ENCODE data around the gene ARSI.

Gene ARSI

GRCh38 chr5:150256410-150257064, 46.2 kb downstream of the ARSI start:
- DNase-seq (ENCODE audit: low spot score), result no peak
- Histone ChIP-seq H2BK120ac (ENCODE audit: low read depth, low read length) (peak overlapping the region; percentile 49), H2AFZ (ENCODE audit: low read length) (peak overlapping the region; percentile 39), H3K27me3 (ENCODE audit: control insufficient read depth in 3 of 3, insufficient read depth in 3 of 3, low read depth in 1 of 3, low read length in 3 of 3) (no peaks in the 10 kb centered on the region), H3K27ac (replicated peaks; ENCODE audit: low read length) (no peak overlapping the region), H4K91ac (ENCODE audit: low read depth, low read length, poor library complexity) (peak overlapping the region; percentile 16), H3K4me3 (ENCODE audit: low read length in 2 of 2) (no peak overlapping the region), H2AK5ac (ENCODE audit: low read depth, low read length) (peak overlapping the region; percentile 86), H3K9ac (ENCODE audit: low read depth, low read length, poor library complexity) (peak overlapping the region; percentile 68), H2BK5ac (ENCODE audit: low read length) (peak overlapping the region; percentile 14), H2BK12ac (ENCODE audit: low read length) (no peak overlapping the region), H3K9me3 (replicated peaks in 1 of 2; ENCODE audit: control insufficient read depth in 2 of 2, insufficient read depth in 1 of 2, low read depth in 1 of 2, low read length in 2 of 2) (no peaks in the 10 kb centered on the region), H3K4me1 (ENCODE audit: control insufficient read depth in 2 of 2, insufficient read depth in 1 of 2, low read depth in 1 of 2, low read length in 2 of 2) (peaks cover 25 to 44% of the 10 kb centered on the region in 2 donors), H3K23ac (ENCODE audit: low read depth, low read length, poor library complexity) (peak overlapping the region; percentile 57), H3K18ac (ENCODE audit: low read length) (peak overlapping the region; percentile 44), H4K8ac (ENCODE audit: low read depth, low read length) (no peak overlapping the region), H3K14ac (ENCODE audit: low read length) (no peak overlapping the region), H2BK15ac (ENCODE audit: low read length) (peak overlapping the region; percentile 52), H3K79me1 (ENCODE audit: low read depth, low read length) (no peaks in the 10 kb centered on the region), H3K36me3 (replicated peaks in 1 of 2; ENCODE audit: control insufficient read depth in 2 of 2, insufficient read depth in 2 of 2, low read length in 2 of 2) (no peaks in the 10 kb centered on the region), H3K4ac (ENCODE audit: low read length) (no peak overlapping the region), H3K4me2 (ENCODE audit: insufficient read depth, low read length, poor library complexity, severe bottlenecking) (no peak overlapping the region)
- no CpG with 5 or more reads among the region's 12 CpGs for WGBS, 2 donors (ENCODE audit: extremely low coverage in 2 of 2, insufficient read length in 2 of 2, insufficient replicate concordance in 1 of 2)

- no peak overlapping the region for H3K4ac ChIP-seq (ENCODE audit: low read length)
- peak overlapping the region; percentile 39 for H2AFZ ChIP-seq (ENCODE audit: low read length)
- DNase-seq (ENCODE audit: low spot score), result peak; percentile 52
- H2BK12ac ChIP-seq (ENCODE audit: low read length), result no peak overlapping the region
- peak overlapping the region; percentile 68 for H3K9ac ChIP-seq (ENCODE audit: low read depth, low read length, poor library complexity)
- no peak overlapping the region for H3K4me3 ChIP-seq (ENCODE audit: low read length in 2 of 2)
- H2BK120ac ChIP-seq (ENCODE audit: low read depth, low read length), result peak overlapping the region; percentile 36
- H3K27ac ChIP-seq (replicated peaks; ENCODE audit: low read length), result no peak overlapping the region
- no peak overlapping the region for H3K23ac ChIP-seq (ENCODE audit: low read depth, low read length, poor library complexity)
- no peak overlapping the region for H3K4me2 ChIP-seq (ENCODE audit: insufficient read depth, low read length, poor library complexity, severe bottlenecking)
- peak overlapping the region; percentile 9 for H2AK5ac ChIP-seq (ENCODE audit: low read depth, low read length)
- H3K18ac ChIP-seq (ENCODE audit: low read length), result peak overlapping the region; percentile 73
- H3K36me3 ChIP-seq (replicated peaks in 1 of 2; ENCODE audit: control insufficient read depth in 2 of 2, insufficient read depth in 2 of 2, low read length in 2 of 2), result no peaks in the 10 kb centered on the region
- H3K14ac ChIP-seq (ENCODE audit: low read length), result peak overlapping the region; percentile 25
- H4K91ac ChIP-seq (ENCODE audit: low read depth, low read length, poor library complexity), result no peak overlapping the region
- H4K8ac ChIP-seq (ENCODE audit: low read depth, low read length), result no peak overlapping the region
- WGBS, 2 donors (ENCODE audit: extremely low coverage in 2 of 2, insufficient read length in 2 of 2, insufficient replicate concordance in 1 of 2), result no CpG with 5 or more reads among the region's 6 CpGs
- H2BK5ac ChIP-seq (ENCODE audit: low read length), result peak overlapping the region; percentile 14
- H3K9me3 ChIP-seq (replicated peaks in 1 of 2; ENCODE audit: control insufficient read depth in 2 of 2, insufficient read depth in 1 of 2, low read depth in 1 of 2, low read length in 2 of 2), result no peaks in the 10 kb centered on the region
- no peak overlapping the region for H2BK15ac ChIP-seq (ENCODE audit: low read length)
- no peaks in the 10 kb centered on the region for H3K27me3 ChIP-seq (ENCODE audit: control insufficient read depth in 3 of 3, insufficient read depth in 3 of 3, low read depth in 1 of 3, low read length in 3 of 3)
- no peaks in the 10 kb centered on the region for H3K79me1 ChIP-seq (ENCODE audit: low read depth, low read length)
- H3K4me1 ChIP-seq (ENCODE audit: control insufficient read depth in 2 of 2, insufficient read depth in 1 of 2, low read depth in 1 of 2, low read length in 2 of 2), result peaks cover 25 to 44% of the 10 kb centered on the region in 2 donors
These were observed 46.9 kb downstream of the ARSI start for GRCh38 chr5:150255659-150256409.

- DNase-seq (ENCODE audit: low spot score), result no peak
- no CpG with 5 or more reads among the region's 4 CpGs for WGBS, 2 donors (ENCODE audit: extremely low coverage in 2 of 2, insufficient read length in 2 of 2, insufficient replicate concordance in 1 of 2)
- Histone ChIP-seq H2AFZ (ENCODE audit: low read length) (peak overlapping the region; percentile 39), H3K9me3 (replicated peaks in 1 of 2; ENCODE audit: control insufficient read depth in 2 of 2, insufficient read depth in 1 of 2, low read depth in 1 of 2, low read length in 2 of 2) (no peaks in the 10 kb centered on the region), H3K18ac (ENCODE audit: low read length) (no peak overlapping the region), H3K36me3 (replicated peaks in 1 of 2; ENCODE audit: control insufficient read depth in 2 of 2, insufficient read depth in 2 of 2, low read length in 2 of 2) (no peaks in the 10 kb centered on the region), H3K9ac (ENCODE audit: low read depth, low read length, poor library complexity) (no peak overlapping the region), H4K91ac (ENCODE audit: low read depth, low read length, poor library complexity) (no peak overlapping the region), H3K27ac (replicated peaks; ENCODE audit: low read length) (no peak overlapping the region), H3K4me1 (ENCODE audit: control insufficient read depth in 2 of 2, insufficient read depth in 1 of 2, low read depth in 1 of 2, low read length in 2 of 2) (peaks cover 25 to 44% of the 10 kb centered on the region in 2 donors), H3K14ac (ENCODE audit: low read length) (no peak overlapping the region), H2BK120ac (ENCODE audit: low read depth, low read length) (no peak overlapping the region), H3K4ac (ENCODE audit: low read length) (no peak overlapping the region), H3K4me2 (ENCODE audit: insufficient read depth, low read length, poor library complexity, severe bottlenecking) (no peak overlapping the region), H3K27me3 (ENCODE audit: control insufficient read depth in 3 of 3, insufficient read depth in 3 of 3, low read depth in 1 of 3, low read length in 3 of 3) (no peaks in the 10 kb centered on the region), H3K23ac (ENCODE audit: low read depth, low read length, poor library complexity) (no peak overlapping the region), H2BK12ac (ENCODE audit: low read length) (no peak overlapping the region), H2AK5ac (ENCODE audit: low read depth, low read length) (no peak overlapping the region), H4K8ac (ENCODE audit: low read depth, low read length) (no peak overlapping the region), H2BK5ac (ENCODE audit: low read length) (no peak overlapping the region), H3K4me3 (ENCODE audit: low read length in 2 of 2) (no peak overlapping the region), H3K79me1 (ENCODE audit: low read depth, low read length) (no peaks in the 10 kb centered on the region), H2BK15ac (ENCODE audit: low read length) (no peak overlapping the region)
These were observed 47.9 kb downstream of the ARSI start for GRCh38 chr5:150254774-150255173.

- no peaks in the 10 kb centered on the region for H3K27me3 ChIP-seq (ENCODE audit: control insufficient read depth in 3 of 3, insufficient read depth in 3 of 3, low read depth in 1 of 3, low read length in 3 of 3)
- H2BK5ac ChIP-seq (ENCODE audit: low read length), result no peak overlapping the region
- no peak overlapping the region for H2BK12ac ChIP-seq (ENCODE audit: low read length)
- no peak overlapping the region for H4K8ac ChIP-seq (ENCODE audit: low read depth, low read length)
- no peaks in the 10 kb centered on the region for H3K36me3 ChIP-seq (replicated peaks in 1 of 2; ENCODE audit: control insufficient read depth in 2 of 2, insufficient read depth in 2 of 2, low read length in 2 of 2)
- WGBS, 2 donors (ENCODE audit: extremely low coverage in 2 of 2, insufficient read length in 2 of 2, insufficient replicate concordance in 1 of 2), result no CpG with 5 or more reads among the region's 7 CpGs
- H2AFZ ChIP-seq (ENCODE audit: low read length), result peak overlapping the region; percentile 39
- no peak overlapping the region for H2AK5ac ChIP-seq (ENCODE audit: low read depth, low read length)
- H3K4ac ChIP-seq (ENCODE audit: low read length), result no peak overlapping the region
- H3K27ac ChIP-seq (replicated peaks; ENCODE audit: low read length), result no peak overlapping the region
- H4K91ac ChIP-seq (ENCODE audit: low read depth, low read length, poor library complexity), result no peak overlapping the region
- H3K4me2 ChIP-seq (ENCODE audit: insufficient read depth, low read length, poor library complexity, severe bottlenecking), result no peak overlapping the region
- H3K79me1 ChIP-seq (ENCODE audit: low read depth, low read length), result no peaks in the 10 kb centered on the region
- H3K4me3 ChIP-seq (ENCODE audit: low read length in 2 of 2), result no peak overlapping the region
- H3K9ac ChIP-seq (ENCODE audit: low read depth, low read length, poor library complexity), result no peak overlapping the region
- H2BK15ac ChIP-seq (ENCODE audit: low read length), result no peak overlapping the region
- H3K18ac ChIP-seq (ENCODE audit: low read length), result no peak overlapping the region
- H3K23ac ChIP-seq (ENCODE audit: low read depth, low read length, poor library complexity), result no peak overlapping the region
- H2BK120ac ChIP-seq (ENCODE audit: low read depth, low read length), result no peak overlapping the region
- H3K14ac ChIP-seq (ENCODE audit: low read length), result no peak overlapping the region
- no peak for DNase-seq (ENCODE audit: low spot score)
- H3K4me1 ChIP-seq (ENCODE audit: control insufficient read depth in 2 of 2, insufficient read depth in 1 of 2, low read depth in 1 of 2, low read length in 2 of 2), result peaks cover 25 to 44% of the 10 kb centered on the region in 2 donors
- H3K9me3 ChIP-seq (replicated peaks in 1 of 2; ENCODE audit: control insufficient read depth in 2 of 2, insufficient read depth in 1 of 2, low read depth in 1 of 2, low read length in 2 of 2), result no peaks in the 10 kb centered on the region
These were observed 48.3 kb downstream of the ARSI start for GRCh38 chr5:150254363-150254762.

Data from neuronal stem cell (in vitro differentiated cells).